Left forelimb (tissue), 1 donor: ENCODE results near the gene CCDC17.
A peak's percentile ranks its signal among the peaks of the same experiment; 100 is the strongest.

Source experiments
- DNase-seq: peaks from one replicate; pipeline ENCODE4 v3.0.0-alpha.2; 2018; ENCODE audit warnings: low spot score

The CCDC17 gene

DNA sequence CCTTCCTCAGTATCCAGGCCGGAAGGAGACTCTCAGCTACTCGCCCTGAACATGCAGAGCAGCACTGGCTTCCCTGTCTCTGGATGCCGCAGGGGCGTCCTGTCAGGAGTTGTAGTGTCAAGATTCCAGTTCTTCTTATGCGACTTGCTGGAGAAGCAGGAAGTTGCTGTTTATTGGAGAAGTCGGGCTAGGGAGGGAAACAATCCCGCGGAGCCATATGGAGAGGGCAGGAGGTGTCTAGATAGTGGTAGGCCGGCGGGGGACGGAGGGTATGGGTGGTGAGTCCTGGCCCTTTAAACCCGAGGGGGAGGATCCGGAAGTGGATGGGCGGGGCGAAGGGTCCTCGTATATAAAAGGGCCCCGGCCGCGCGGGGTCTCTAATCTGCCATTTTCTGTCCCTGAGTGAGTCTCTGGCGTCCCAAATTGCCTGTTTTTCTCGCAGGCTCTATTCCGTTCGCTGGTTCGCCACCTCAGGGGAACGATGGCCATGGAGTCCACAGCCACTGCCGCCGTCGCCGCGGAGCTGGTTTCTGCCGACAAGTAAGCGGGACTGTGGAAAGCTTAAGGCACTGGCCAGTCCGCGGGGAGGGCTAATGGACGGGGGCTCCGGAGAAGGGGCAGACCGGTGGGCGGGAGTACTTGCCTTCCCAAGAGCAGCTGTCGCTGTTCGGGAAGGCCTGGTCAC, 40.0 kb downstream of the CCDC17 start, which contains the start of gene NASP:
Gene NASP, plus strand, starts transcription at position 376 of the 685 bp plus-strand sequence. Its CDS starts 106 bp downstream, at position 482.
- peak; percentile 98 for DNase-seq

DNA sequence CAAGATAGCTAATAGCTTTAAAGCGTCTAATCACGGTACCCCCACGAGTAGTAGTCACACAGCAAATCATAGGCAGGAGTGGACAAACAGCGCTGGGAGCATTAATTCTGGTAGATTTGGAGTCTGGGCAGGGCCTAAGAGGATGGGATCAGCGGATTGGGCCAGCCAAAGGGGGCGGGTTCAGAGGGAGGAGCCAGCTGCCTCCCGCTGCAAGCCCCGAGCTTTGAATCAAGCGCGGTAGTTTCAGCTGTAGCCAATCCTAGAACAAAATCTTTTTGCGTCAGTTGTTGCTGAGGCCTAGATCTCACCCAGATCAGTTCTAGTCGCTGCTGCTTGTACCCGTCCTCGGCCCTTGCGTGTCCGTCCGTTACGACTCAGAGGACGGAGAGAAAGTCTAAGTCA, 40.6 kb downstream of the CCDC17 start:
- peak; percentile 95 for DNase-seq

DNA sequence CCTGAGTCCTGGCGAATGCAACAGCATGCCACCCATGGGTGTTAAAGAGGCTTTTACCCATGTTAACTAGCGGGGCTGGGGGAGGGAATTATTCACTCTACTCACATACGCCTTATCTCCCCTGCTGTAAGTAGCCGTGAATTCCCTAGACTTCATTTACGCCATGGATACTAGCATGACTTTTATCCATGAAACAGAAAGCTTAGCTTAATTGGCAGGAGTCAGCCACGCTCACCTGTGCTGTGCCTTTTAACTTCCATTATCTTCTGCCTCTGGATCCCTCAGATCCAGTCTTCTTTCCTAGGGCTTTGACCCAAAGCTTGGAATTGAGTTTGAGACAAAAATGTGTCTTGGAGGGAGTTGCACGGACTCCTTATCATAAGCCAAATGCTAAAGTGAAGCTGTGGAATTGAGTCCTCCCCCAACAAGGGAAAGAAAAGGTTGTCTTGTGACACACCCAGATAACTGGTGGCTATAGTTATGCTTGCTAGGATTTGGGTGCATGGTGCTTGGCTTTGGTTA, 49.7 kb downstream of the CCDC17 start:
- DNase-seq, result no peak

DNA sequence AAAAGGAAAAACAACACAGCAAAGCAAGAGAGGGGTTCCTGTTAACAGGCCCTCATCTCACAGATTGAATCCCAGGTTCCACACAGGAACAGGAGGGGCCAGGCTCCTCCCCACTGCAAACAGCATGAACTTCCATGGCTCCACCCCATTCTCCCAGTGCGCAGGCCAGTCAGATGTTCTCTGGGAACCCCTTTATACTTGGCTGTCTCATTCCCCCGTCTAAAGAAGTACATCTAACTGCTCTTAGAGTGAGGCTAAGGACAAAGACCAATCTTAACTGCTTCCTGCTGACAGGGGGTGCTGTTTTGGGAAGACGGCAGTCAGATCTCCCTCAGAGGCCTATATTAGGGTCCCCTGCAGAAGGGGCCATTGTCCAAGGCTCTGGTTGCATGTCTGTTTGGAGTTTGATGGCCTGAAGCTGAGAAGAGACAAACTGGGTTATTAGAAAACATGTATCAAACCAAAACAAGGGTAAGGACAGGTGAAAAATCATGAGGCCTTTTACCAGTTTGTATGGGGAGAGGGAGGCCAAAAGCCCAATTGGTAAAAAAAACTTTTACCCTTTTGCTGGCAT, 50.5 kb downstream of the CCDC17 start:
- DNase-seq, result no peak

DNA sequence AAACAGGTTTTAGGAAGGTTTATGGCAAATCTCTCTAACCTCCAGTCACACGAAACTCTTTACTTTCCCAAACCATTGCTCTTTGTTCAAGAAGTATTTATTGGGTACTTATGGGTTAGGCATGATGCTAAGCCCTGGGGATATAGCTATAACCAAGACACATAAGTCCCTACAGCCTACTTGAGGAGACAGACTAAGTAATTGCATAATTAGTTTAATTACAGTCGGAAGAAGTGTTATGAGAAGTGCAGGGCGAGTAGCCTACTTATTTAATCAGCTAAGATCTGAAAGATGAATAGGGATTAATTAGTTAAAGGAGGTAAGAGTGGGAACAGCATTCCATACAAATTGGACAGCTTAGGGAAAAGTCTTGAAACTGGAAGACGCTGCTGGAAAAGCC, 53.2 kb downstream of the CCDC17 start:
- DNase-seq, result no peak
